Stimulated activated CD4-positive, alpha-beta T cell treated with anti-CD3 and anti-CD28 coated beads, Interleukin-1b, Interleukin-23, amount 100 ng/mL, for 24 hours (primary cell): ENCODE data around the gene PRDM16.

Source experiments
- DNase-seq, 4 experiments: peaks; one replicate each; pipeline ENCODE4 v3.0.0-alpha.2; 2020; ENCODE audit warnings: low read depth in 4 of 4, low spot score in 1 of 4

PRDM16 gene

DNA sequence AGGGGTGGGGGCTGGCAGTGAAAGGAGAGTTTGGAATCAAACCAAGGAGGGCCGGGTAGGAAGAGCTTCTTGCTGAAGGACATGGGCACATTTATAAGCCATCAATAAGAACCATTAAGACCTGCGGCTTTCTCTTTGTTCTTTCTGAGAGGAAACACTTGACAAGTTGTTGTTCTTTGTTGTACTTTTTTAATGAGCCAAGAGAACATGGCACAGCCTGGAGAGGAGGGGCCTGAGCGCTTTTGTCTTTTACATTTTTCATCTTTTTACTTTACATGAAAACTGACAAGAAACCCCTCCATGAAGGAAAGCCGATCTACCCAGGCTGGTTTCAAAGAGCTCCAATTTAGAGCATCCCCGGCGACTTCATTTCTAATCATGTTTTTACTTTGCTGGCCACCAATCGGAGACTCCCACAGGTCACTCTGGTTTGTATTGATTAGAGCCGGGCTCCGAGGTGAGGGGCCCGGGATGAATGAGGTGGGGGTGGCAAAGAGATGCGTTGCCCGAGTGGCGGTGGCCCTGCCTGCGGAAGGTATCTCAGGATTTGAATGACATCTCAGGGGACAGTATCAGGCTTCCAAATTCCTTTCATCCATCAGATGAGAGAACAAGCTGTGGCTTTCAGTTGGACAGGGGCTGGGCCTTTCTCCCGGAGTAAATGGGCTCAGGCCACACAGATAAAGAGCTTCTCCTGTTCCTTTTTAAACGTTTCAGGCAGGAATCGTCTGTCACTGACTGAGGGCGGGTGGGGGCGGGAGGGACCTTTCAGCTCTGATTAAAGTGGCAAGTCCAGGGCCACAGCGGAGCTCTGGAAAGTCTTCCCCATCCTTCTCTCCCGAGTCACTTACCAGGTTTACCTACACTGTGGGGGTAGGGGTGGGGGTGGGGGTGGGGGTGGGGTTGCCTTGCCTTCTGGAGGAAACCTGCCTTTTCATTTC, 246.7 kb downstream of the PRDM16 start:
- DNase-seq = no peak

DNA sequence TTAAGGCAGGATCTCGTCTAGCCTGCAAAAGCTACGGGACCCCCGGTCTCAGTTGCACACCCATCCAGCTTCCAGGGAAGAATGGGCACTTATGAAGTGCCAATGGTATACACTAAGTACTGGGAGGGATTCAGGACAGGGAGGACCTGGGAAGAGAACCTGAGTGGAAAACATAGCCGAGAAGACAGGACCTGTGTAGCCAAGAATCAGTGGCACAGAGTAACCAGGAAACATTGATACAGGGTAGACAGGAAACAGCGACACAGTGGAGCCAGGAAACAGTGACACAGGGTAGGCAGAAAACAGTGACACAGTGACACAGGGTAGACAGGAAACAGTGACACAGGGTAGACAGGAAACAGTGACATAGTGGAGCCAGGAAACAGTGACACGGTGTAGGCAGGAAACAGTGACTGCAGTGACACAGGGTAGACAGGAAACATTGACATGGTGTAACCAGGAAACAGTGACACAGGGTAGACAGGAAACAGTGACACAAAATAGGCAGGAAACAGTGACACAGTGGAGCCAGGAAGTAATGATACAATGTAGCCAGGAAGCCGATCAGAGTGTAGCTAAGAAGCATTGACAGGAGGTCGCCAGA, 247.4 kb downstream of the PRDM16 start:
- DNase-seq = no peak

DNA sequence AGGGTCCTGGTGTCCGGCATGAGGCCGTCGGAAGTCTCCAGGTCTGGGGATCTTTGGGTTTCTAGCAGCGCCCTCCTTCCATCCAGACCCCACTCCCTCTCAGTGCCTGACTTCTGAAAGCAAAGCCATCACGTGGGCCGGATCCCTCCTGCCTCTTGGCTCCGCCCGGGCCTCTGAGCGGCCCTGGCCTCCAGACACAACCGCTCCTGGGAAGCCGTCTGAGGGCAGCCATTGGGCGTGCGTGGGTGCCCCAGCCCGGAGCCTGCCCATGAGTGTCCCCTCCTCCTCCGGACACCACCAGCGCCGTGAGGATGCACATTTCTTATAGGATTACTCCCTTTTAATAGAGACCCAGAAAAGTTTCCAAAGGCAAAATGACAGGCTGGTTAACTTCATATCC, 248.5 kb downstream of the PRDM16 start:
- no peak for DNase-seq

DNA sequence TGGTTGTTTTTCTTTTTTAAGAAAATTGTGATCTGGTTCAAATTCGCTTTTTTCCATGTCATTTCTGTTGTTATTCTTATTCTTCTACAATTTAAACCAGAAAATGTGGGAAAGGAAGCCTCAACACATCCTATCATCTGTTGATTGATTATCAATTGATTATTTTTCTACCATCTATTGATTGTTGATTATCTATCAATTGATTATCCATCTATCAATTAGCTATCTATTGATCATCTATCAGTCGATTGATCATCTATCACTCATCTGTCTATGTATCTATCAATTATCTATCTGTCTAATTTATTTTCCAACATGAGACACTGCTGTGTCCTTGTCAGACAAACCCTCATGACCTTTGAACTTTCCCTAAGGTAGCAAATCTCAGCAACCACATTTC, 249.3 kb downstream of the PRDM16 start:
- DNase-seq = no peak

DNA sequence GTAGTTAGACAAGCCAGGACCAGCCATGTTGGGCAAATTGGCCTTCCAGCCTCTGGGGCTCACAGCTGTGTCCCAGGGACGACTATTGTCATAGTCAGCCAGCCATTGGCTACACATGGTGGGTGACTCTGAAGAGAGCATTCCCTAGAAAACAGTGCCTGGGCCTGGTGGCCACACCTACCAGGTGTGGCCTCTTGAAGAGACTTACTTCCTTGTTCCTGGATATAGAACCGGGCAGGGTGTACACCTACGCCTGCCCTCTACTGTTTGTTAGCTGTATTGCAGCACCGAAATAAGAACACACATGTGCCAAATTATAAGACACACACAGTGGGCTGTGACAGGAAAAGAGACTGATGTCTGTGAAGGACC, 250.9 kb downstream of the PRDM16 start:
- peak in 1 of 4 experiments; percentile 16 for DNase-seq

DNA sequence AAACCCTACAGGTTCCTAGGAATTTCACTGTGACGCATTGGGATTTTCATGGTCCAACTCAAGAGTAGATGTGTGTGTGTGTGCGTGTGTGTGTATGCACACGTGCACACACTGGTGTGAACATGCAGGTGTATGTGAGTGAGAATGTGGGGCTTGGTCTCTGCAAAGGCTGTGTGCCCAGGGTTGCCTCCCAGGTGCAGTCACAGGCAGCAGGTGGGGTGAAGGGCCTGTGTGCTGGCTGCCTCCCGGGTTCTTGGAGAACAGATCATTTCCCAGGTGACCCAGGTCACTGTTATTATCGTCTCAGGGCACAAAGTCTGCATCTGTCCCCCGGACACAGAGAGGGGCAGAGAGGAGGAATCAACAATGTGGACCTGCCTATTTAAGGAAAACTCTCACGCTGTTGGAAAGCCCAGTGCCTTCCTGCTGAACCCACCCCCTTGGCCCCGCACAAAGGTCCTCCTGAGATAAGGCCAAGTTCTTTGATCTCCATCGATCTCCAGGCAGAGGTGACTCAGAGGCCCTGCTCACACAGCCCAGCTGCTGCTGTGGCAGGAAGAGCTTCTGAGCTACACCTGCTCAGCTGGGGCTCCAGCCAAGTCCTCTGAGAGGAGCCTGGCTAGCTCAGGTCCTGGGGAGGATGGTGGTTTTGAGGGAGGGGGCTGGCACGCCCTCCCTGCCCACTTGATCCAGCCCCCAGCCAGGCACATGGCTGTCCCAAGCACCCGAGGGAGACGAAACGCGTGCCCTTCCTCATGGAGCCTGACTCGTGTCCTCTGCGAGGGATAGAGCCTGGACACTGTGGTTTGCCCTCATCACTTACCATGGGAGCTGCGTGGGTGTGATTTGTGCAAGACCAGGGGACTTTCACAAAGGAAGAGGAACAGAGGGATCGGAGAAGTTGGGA, 251.5 kb downstream of the PRDM16 start:
- no peak for DNase-seq

DNA sequence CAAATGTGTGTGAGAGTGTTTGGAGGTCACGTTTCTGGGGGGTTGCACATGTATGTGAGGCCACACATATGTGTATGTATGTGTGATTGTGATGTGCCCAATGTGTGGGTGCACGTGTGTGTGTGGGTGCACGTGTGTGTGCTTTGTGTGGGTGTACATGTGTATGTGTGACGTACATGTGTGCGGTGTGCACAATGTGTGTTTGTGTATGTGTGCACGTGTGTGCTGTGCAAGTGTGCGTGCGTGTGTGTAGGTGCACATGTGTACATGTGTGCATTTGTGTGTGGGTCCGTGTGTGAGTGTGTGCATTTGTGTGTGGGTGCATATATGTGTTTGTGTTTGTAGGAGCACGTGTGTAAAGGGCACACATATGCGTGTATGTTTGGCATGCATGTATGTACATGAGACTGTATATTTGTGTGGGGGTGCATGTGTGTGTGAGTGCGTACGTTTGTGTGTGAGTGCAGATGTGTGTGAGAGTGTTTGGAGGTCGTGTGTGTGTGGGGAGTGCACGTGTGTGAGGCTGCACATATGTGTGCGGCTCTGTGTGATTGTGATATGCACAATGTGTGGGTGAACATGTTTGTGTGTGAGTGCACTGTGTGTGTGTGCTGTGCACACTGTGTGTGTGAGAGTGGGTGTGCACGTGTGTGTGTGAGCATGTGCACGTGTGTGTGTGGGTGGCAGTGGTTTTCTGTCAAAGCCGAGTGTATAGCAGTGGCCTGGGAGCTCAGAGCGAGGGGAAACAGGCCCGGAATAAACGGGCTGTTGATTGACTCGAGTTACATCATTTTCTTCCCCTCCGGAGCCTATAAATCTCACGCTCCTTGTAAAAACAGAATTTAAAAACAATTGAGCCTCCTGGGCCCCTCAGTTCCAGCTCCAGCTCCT, 252.8 kb downstream of the PRDM16 start:
- no peak for DNase-seq

DNA sequence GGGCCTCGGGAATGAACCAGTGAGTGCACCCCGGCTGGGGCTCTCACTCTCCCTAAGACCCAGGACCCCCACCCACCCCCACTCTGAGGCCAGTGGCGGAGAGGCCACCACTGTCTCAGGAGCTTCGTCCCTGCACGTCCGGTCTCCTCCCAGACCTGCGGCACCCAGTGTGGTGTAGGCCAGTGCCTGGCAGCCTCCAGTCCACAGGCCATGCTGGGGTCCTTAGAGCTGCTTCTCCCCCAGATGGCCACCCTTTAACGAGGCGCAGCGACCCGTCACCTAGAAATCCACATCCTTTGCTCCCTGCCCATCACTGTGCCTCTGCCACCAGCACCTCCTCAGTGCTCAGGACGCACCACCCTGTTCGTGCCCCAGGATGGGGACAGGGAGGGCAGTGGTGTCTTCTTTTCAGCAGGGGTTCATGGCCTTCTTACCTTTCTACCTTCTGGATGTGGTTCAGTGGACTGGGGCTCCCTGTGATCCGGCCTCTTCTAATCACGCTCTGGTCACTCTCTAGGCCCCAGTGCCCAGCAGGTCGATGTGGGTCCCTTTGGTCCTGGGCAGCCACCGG, 253.5 kb downstream of the PRDM16 start:
- no peak for DNase-seq

DNA sequence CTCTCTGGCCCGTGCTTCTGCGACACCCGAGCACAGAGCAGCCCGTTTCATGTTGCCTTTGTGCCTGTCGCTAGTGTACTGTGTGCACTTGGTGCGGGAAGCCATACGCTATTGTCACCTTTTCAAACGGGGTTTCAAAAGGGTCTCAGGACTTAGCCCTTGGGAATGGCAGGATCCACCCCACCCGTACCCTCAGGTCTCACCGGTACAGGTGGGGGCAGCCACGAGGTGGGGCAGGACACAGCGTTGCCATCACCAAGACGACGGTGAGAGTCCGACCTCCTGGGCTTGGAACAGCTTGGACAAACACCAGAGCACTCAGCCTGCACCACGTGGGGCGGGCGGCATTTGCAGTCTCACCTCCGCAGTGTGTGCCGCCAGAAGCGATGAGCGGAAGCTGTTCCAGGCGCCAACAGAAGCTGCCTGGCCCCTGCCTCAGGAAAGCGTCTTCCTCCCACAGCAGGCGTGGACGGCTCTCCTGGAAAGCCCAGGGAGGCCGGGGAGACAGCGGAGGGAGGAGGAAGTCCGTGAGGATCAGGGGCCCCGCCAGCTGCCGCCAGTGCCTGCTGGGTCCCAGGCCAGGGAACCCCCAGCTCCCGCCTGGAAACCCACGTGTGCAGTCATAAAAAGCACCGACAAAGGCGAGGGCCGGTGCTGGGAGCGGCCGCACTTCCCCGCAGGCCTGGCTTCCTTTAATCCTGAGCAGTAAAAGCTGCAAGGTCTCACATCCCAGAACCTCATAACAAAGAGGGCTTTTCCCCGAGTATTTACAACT, 254.2 kb downstream of the PRDM16 start:
- DNase-seq = no peak

DNA sequence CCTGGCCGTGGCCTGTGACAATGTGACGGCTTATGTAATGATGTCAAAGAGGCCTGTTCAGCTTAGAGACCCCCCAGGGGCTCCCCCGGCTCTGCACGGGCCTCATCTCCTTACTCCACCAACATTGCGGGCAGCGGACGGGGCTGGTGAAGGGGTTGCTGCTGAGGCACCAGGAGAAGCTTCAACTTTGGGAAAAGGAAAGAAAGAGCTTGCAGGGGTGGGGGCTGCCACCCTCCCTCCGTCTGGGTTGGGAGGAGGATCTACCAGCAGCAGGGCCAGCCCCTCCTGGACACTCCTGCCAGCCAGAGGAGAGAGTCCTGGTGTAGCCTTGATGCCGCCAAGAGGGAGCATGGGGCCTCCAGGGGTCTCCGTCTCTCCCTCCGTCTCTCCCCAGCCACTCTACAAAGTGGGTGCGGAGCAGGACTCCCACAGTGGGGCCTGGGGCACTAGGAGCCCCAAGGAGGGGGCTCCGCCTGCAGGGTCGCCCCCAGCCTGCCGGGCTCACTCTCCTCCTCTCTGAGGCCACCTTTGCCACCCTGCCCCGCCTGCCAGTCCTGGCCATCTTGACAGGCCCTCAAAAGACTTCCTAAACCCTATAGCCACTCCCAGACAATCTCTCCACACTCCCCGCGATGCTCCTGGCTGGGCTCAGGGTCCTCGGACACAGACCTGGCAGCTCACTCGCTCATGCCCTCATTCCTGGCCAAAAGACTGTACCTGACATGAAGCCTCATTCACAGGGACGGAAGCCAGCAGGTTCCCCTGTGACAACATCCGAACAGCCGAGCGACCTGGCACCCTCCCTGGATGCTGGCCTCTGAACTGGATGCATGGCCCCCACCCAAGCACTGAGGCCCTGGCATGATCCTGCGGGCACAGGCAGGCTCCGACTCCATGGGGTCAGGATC, 255.0 kb downstream of the PRDM16 start:
- no peak for DNase-seq

DNA sequence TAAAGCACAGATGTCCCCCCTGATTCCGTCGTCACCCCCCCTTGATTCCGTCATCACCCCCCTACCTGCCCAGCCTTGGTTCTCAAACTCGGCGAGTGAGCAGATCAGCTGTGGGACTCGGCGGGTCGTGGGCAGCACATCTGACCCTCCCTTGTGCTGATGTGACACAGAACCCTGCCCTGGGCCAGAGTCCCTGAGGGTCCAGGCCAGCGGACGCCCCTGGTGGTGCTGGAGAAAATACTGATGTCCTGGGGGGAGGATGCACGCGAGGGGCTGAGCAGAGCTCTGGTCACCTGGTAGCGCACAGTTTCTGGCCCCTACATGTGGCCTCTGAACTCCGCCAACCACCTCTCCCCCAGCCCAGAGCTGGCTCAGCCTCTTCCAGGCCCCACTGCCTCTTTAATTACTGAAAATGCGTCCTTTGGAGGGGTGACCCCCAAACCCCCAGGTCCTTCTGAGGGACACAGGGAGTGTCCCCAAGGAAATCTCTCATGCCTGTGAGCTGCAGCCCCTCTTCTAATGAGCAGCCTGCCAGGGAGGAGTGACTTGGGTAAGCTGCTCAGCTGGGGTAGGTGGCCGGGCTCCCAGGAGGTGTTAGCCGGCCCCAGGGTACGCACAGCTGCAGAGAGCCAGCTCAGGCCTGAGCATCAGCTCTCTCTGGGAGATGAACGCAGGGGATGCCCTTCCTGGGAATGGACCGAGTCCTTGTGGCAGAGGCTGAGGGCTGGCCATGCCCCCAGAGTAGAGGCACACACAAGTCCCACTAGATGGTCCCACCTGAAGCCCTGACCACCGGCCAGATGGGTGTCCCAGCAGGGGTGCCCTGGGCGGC, 255.9 kb downstream of the PRDM16 start:
- DNase-seq = no peak

DNA sequence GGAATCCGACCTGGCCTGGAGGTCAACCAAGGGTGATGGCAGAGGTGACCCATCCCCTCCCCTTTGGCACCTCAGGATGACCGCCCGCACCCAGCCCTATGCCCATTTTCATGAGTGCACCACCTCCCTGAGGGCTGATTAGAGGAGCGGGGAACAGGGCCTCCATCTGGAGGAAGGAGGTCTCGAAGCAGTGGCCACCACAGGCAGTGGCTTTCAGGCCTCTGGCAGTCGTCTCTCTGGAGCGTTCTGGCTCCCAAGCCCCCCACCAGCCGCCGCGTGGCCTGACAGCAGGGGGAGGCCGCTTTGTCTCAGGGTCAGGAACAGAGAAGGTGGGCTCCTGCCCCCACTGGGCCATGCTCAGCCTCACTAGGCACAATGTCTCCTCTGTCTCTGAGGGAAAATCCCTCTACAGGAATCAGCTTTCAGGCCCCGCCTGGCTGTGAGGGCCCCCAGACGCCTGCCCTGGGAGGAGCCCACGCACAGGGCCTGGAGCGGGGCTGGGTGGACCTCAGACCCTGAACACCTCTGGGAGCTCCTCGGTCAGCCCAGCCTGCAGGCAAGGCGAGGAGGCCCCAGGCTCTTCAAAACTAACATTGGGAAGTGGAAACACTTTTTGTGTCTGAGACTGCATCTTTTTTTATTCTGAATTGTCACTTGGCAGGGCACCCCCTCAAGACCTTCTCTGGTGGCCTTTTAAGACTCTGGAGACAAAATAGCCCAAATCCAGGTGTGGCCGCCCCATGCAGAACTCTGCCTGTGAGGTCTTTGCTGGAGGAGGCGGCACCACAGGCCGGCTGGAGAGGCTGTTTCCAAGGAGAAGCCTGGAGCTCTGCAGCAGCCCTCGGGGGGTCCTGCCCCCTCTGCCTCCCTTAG, 257.7 kb downstream of the PRDM16 start:
- no peak for DNase-seq

DNA sequence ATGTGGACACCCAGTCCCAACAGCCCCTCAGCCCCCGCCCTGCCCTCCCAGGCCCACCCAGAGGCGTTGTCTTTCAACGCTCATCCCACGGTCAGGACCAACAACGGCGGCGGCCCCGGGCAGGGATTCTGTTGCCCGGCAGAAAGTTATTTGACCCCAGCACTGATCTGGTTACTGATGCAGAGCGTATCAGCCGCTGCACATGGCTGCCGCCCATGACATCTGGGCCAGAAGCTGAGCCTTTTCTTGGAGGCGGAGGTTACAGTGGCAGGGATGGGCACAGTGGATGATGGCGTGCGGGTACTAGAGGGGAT, 258.3 kb downstream of the PRDM16 start:
- DNase-seq = no peak

DNA sequence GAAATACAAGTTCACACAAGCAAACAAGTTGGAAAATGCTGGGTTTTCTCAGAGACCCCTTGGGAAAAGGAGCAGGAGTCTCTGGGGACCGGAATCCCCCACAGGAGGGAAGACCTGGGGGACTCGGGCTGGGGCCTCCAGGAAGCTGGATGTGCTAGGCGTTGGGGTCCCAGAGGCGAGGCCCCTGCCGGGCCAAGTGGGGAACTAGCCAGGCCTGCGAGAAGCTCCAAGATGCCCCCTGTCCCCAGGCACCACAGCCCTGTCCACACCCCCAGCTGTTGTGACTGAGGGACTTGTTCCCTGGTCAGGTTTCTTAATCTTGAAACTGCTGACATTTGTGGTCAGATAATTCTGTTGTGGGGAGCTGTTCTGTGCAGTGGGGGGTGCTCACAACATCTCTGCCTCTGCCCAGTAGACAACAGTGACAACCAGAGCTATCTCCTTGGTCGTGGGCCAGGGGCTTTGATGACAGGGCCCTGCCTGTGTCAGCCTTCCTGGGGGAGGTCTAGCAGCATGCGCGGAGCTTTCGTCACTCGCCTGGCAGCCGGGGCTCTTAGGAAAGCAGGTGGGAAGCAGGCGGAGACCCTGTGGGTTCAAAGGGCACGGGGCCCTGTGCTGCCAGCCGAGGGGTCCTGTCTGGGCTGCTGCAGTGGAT, 259.1 kb downstream of the PRDM16 start:
- no peak for DNase-seq

DNA sequence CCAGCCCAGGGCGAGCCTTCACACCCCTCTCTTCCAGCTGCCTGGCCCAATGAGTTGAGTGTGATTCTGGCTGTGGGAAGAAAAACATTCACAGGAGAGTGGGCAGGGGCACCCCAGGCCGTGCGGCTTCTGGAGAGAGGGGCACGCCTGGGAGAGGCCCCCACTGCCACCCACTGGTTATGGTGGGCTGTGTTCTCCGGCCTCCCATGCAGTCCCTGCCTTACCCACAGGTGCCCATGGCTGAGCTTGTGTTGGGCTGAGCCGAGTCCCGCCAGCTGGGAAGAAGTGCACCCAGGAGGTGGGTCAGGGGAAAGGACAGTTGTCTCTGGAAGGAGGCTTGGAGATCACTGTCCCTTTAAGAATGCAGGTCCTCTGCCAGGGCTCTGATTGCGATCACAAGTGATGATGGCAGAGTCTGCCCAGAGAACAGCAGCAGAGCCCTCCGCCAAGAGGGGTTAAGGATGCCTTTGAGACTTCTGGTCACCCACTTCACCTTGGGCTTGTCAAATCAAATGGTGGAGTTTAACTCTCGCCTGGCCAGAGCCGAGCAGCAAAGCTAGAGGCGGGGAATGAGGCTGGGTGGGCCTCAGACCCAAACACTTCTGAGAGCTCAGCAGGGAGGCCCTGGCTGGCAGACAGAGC, 260.8 kb downstream of the PRDM16 start:
- no peak for DNase-seq

DNA sequence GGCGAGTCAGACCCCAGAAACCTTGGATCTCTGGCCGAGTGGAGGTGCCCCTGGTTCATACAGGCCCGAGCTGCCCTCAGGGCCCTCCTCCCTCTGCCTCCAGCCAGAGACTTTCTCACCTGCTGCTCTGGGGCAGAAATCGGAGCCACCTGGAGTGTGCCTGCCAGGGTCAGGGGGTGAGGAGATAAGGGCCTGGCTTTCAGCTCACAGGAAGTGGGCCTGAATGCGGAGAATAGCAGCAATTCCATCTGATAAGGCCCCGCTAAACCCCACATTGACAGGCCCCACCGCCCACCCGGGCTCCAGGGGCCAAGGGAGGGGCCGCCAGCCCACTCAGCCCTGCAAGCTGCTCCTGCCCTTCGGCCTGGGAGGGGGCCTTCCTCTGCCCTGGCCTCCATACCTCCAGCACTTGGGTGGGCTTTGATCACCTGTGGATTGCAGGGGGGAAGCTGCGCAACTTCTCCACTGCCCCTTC, 261.8 kb downstream of the PRDM16 start:
- no peak for DNase-seq
